IPS-18a (cell line): Measurements from ENCODE around the gene INIP.

Experiments used
- H3K27ac ChIP-seq: one replicate; pipeline ENCODE4 v1.5.1; 2013; ENCODE audit warnings: low read length
- H3K27me3 ChIP-seq: one replicate; pipeline ENCODE4 v1.6.1; 2013; ENCODE audit warnings: mild to moderate bottlenecking, low read length; ENCODE audit not compliant: control insufficient read depth, insufficient read depth
- H3K36me3 ChIP-seq: one replicate; pipeline ENCODE4 v1.6.1; 2013; ENCODE audit warnings: low read depth, low read length; ENCODE audit not compliant: control insufficient read depth
- H3K4me1 ChIP-seq: one replicate; pipeline ENCODE4 v1.6.1; 2013; ENCODE audit warnings: low read depth, low read length; ENCODE audit not compliant: control insufficient read depth
- H3K4me3 ChIP-seq: one replicate; pipeline ENCODE4 v1.5.1; 2013; ENCODE audit warnings: low read length
- H3K9ac ChIP-seq: one replicate; pipeline ENCODE4 v1.6.1; 2013; ENCODE audit warnings: mild to moderate bottlenecking, low read length, moderate library complexity
- H3K9me3 ChIP-seq: one replicate; pipeline ENCODE4 v1.6.1; 2013; ENCODE audit warnings: low read depth, low read length; ENCODE audit not compliant: control insufficient read depth

The INIP gene, protein sequence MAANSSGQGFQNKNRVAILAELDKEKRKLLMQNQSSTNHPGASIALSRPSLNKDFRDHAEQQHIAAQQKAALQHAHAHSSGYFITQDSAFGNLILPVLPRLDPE

DNA sequence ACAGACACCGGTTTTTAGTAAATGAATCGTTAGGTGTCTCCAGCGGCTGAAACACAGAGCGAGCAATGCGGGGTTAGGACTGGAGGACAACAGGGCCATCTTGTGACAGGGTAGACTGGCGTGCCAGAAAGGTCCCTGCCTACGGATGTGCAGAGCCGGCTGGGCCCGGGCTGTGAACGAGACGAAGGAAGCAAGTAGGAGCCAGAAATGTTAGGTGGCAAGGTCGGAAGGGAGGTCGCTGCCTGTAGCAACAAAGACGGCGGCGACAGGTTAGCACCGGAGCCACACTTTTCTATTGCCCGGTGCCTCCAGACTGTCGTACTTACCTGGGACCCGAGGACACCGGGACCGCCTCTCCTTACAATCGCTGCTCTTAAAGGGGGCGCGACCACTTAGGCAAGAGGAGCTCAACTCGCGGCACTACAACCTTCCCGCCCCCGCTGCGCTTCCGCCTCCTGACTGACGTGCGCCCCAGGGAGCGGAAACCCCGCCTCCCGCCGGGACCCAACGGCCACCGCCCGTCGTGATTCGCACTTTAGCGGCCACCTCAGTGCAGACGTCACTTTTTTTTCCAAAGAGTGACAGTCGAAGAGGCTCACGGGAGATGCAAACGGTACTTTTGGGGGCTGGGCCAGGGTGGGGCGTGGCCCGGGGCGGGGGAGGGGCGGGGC is at the start of gene INIP:
INIP (minus strand) TSS at position 457 of the 671 bp plus-strand sequence. CDS start 1,632 bp downstream, outside the sequence.
- peaks cover 3% of the 10 kb centered on the region for H3K4me1 ChIP-seq
- no peaks in the 10 kb centered on the region for H3K27me3 ChIP-seq
- peak within 1 kb of the TSS; percentile 88 for H3K4me3 ChIP-seq
- H3K27ac ChIP-seq: peak within 1 kb of the TSS; percentile 47
- peak within 1 kb of the TSS; percentile 75 for H3K9ac ChIP-seq
- no peaks in the 10 kb centered on the region for H3K36me3 ChIP-seq
- no peaks in the 10 kb centered on the region for H3K9me3 ChIP-seq

DNA sequence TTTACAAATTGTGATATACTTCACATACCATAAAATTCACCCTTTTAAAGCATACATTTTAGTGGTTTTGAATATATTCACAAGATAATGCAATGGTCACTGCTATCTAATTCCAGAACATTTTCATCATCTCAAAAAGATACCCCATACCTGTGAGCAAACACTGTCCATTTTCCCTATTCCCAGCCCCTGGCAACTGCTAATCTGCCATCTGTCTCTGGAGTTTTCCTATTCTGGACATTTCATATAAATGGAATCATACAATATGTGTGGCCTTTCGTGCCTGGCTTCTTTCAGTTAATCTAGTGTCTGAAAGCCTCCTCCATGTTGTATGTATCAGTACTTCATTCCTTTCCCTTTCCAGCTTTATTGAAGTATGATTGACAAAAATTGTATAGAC is 47.4 kb upstream of the INIP start:
- no peaks in the 10 kb centered on the region for H3K36me3 ChIP-seq
- H3K27ac ChIP-seq: no peak overlapping the region

DNA sequence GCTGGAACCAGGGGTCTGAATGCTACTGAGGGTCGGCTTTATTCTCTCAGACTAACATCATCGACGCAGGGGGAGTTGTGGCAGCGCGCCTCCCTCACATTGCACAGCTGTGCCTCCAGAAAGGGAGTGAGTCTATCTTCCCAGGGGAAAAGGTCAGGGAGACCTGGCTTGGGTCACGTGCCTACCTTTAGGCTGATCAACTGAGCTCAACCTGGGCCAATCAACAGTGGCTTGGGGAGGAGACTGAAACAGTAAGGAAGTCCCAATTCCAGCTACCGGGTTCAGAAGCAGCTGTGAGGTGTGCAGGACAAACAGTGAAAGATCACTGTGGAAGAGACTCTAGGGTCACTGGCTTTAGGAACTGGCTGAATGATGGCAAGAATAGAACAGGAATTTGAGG is 46.9 kb upstream of the INIP start:
- Histone ChIP-seq H3K4me1 (peaks cover 6% of the 10 kb centered on the region), H3K27me3 (no peaks in the 10 kb centered on the region), H3K9ac (no peak overlapping the region), H3K4me3 (no peak overlapping the region), H3K27ac (no peak overlapping the region), H3K9me3 (peaks cover 4% of the 10 kb centered on the region), H3K36me3 (no peaks in the 10 kb centered on the region)

More for the DNA sequence above, 47.4 kb upstream of the INIP start:
- no peak overlapping the region for H3K9ac ChIP-seq
- no peaks in the 10 kb centered on the region for H3K27me3 ChIP-seq
- peaks cover 6% of the 10 kb centered on the region for H3K4me1 ChIP-seq
- no peak overlapping the region for H3K4me3 ChIP-seq
- peaks cover 4% of the 10 kb centered on the region for H3K9me3 ChIP-seq

DNA sequence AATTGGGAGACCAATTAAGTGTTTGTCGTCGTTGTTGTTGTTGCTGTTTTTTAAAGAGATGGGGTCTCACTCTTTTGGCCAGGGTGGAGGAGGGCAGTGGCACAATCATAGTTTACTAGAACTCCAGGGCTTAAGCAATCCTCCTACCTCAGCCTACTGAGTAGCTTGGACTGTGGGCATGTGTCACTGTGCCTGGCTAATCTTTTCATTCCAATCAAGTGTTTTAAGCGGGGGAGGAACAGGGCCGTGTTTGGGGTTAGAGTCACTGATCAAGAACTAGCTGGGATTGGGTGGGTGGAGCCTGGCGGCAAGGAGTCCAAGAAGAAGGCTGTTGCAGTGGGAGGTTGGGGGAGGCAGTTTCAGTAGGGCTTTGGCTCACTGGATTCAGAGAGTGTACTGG is 46.4 kb upstream of the INIP start:
- no peaks in the 10 kb centered on the region for H3K27me3 ChIP-seq
- H3K4me3 ChIP-seq: no peak overlapping the region
- no peak overlapping the region for H3K27ac ChIP-seq
- H3K9me3 ChIP-seq: peaks cover 4% of the 10 kb centered on the region
- H3K36me3 ChIP-seq: no peaks in the 10 kb centered on the region
- H3K9ac ChIP-seq: no peak overlapping the region
- H3K4me1 ChIP-seq: peaks cover 6% of the 10 kb centered on the region

DNA sequence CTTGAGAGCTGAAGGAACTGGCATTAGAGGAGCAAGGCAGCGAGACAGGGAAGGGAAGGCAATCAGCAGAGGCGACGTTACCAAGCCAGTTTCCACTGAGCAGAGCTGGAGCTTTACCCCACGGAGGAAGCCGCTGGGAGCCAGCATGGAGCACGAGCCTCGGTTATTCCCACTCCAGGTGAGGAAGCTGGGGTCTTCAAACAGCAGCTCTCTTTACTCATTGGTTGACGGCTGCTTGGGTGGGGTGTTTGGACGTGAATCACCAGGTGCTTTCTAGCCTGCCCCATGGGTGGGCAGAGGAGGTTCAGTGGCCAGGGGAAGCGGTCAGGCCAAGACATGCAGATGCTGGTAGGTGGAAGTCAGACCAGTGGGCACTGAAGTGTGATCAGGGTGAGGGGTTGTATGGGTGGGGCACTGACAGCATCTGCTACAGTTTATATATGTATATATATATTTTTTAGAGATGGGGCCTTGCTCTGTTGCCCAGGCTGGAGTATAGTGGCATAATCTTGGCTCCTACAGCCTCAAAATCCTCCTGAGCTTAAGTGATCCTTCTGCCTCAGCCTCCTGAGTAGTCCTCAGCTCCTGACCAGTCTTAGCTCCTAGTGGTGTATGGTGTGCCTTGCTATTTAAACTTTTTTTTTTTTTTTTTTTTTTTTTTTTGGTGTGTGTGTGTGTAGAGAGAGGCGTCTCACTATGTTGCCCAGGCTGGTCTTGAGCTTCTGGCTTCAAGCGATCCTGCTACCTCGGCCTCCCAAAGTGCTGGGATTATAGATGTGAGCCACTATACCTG is 45.0 kb upstream of the INIP start:
- no peak overlapping the region for H3K9ac ChIP-seq
- peaks cover 6% of the 10 kb centered on the region for H3K4me1 ChIP-seq
- no peaks in the 10 kb centered on the region for H3K36me3 ChIP-seq
- H3K27me3 ChIP-seq: no peaks in the 10 kb centered on the region
- no peak overlapping the region for H3K27ac ChIP-seq
- peaks cover 4% of the 10 kb centered on the region for H3K9me3 ChIP-seq
- no peak overlapping the region for H3K4me3 ChIP-seq

DNA sequence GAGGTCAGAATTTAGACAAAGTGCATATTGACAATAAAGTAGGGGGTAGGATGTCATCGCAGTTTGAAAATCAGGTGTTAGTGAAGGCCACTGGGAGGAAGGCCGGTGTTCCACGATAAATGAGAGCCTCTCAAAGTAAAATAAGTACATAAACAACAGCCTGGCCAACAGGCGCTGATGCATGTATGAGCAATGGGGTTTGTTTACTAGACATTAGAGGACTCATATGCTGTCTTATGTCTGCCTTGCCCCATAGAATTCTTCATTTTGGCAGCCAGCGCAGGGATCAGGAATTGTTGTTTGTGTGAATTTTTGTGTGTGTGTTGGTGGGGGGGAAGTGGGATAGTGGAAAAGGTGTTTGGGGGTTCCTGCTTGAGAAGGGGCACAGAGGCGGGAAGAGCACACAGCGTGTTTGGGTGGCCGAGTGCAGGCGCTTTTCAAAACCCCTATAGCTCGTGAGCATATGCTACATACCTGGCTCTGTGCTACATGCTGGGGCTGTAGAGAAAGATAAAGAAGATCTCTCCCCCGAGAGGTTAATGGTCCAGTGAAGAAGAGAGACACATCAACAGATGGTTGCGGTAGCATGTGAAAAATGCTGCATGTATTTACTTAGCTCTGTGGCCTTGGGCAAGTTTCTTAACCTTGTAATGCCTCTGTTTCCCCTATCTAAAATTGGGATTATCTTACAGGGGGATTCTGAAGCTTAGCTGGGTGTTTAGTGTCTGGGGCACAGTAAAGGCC is 44.2 kb upstream of the INIP start:
- Histone ChIP-seq H3K36me3 (no peaks in the 10 kb centered on the region), H3K27me3 (no peaks in the 10 kb centered on the region), H3K4me1 (peaks cover 6% of the 10 kb centered on the region)

DNA sequence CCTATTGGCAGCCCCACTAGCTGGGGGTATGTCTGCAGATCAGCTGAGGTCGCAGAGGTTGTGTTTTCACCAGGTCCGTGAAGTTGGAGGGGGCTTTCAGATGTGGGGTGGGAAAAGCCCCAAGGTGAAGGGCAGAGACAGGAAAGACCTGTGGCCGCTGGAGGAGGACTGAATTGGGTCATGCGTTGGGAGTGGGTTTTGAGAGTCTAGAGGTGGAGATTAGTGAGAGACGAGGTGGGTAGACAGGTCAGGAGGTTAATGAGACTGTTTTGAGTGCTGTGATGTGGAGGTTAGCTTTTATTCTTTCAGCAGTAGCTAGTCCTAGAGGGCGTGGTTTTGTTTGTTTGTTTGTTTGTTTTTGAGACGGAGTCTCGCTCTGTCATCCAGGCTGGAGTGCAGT is 42.9 kb upstream of the INIP start:
- Histone ChIP-seq H3K27me3 (no peaks in the 10 kb centered on the region), H3K9me3 (no peaks in the 10 kb centered on the region), H3K27ac (no peak overlapping the region), H3K36me3 (no peaks in the 10 kb centered on the region), H3K4me1 (peaks cover 6% of the 10 kb centered on the region), H3K9ac (no peak overlapping the region), H3K4me3 (no peak overlapping the region)

More for the DNA sequence above, 44.2 kb upstream of the INIP start:
- H3K4me3 ChIP-seq: no peak overlapping the region
- H3K27ac ChIP-seq: no peak overlapping the region
- peaks cover 4% of the 10 kb centered on the region for H3K9me3 ChIP-seq
- no peak overlapping the region for H3K9ac ChIP-seq

DNA sequence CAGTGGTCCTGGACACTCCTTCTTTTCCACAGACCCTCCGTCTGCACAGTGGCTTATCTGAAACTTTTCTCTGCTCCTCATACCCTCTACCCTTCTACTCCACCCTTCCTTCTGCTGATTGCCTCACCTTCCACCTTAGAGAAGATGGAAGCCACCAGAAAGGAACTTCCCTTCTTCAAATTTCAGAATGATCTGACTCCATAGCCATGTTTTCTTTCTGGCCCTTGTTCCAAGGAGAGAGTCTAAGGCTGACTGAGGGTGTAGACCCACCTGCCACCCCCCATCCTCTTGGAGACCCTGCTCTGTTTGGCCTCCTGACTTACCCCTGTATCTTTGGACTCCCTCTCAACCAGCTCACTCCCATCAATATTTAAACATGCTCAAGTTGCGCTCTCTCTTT is 40.0 kb upstream of the INIP start:
- H3K9ac ChIP-seq: no peak overlapping the region
- no peaks in the 10 kb centered on the region for H3K9me3 ChIP-seq
- H3K36me3 ChIP-seq: no peaks in the 10 kb centered on the region
- H3K27ac ChIP-seq: no peak overlapping the region
- H3K27me3 ChIP-seq: no peaks in the 10 kb centered on the region
- H3K4me1 ChIP-seq: no peaks in the 10 kb centered on the region
- no peak overlapping the region for H3K4me3 ChIP-seq

DNA sequence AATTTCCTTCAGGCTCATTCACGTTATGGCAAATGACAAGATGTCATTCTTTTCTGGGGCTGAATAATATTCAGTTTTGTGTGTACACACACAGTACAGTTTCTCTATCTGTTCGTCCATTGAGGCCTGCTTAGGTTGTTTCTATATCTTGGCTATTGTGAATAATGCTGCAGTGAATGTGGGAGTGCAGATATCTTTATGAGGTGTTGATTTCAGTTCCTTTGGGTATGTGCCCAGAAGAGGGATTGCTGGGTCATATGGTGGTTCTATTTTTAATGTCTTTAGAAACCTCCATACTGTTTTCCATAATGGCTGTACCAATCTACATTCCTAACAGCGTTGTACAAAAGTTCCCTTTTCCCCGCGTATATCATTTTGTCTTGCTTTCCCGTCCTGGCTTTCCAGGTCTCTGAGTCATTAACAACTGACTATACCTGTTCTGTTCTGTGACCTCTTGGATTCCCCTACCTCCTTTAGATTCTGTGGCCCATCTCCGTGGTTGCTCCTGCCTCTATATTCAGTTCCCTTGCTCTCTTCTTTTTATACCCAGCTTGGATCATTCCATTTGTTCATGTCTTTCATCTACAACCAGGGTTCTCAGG is 39.5 kb upstream of the INIP start:
- H3K36me3 ChIP-seq: no peaks in the 10 kb centered on the region
- H3K4me1 ChIP-seq: no peaks in the 10 kb centered on the region
- no peaks in the 10 kb centered on the region for H3K27me3 ChIP-seq
- H3K27ac ChIP-seq: no peak overlapping the region
- H3K9me3 ChIP-seq: no peaks in the 10 kb centered on the region
- no peak overlapping the region for H3K9ac ChIP-seq
- H3K4me3 ChIP-seq: no peak overlapping the region

DNA sequence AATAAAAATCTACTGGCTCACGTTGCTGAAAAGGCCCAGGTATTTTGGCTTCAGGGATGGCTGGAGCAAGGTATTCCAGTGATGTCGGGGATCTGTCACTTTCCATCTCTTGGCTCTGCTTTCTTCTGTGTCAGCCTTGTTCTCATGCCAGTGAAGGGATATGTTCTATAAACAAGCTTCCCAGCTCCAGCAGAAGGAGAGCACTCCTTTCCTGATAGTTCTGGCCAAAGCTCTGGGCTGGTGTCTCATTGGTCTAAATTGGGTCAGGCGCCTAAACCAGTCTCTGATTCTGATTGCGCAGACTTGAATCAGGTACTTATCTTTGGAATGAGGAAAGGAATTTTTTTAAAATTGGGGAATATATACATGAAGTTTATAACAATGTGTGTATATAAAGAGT is 37.8 kb upstream of the INIP start:
- H3K9me3 ChIP-seq: no peaks in the 10 kb centered on the region
- H3K27me3 ChIP-seq: no peaks in the 10 kb centered on the region
- no peak overlapping the region for H3K4me3 ChIP-seq
- no peaks in the 10 kb centered on the region for H3K36me3 ChIP-seq
- H3K4me1 ChIP-seq: peaks cover 4% of the 10 kb centered on the region
- H3K9ac ChIP-seq: no peak overlapping the region
- H3K27ac ChIP-seq: no peak overlapping the region

DNA sequence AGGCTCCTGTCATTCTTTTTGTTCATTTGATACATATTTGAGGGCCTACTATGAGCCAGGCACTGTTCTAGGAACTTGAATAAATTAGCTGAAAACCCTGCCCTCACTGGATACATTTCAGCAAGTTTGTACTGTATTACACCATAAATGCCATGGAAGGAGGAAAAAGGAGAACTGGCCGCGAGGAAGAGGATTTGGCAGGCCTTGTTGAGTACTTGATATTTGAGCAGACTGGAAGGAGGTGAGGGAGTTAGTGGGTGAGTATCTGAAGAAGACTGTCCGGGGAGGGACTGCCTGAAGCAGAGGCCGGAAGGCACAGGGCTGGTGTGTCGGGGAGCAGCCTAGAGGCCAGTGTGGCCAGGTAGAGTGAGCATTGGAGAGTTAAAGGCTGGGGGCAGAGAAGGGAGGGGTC is 37.1 kb upstream of the INIP start:
- Histone ChIP-seq H3K27me3 (no peaks in the 10 kb centered on the region), H3K9ac (no peak overlapping the region), H3K4me3 (no peak overlapping the region), H3K4me1 (peaks cover 4% of the 10 kb centered on the region), H3K9me3 (no peaks in the 10 kb centered on the region), H3K36me3 (no peaks in the 10 kb centered on the region), H3K27ac (no peak overlapping the region)
